IPS DF 19.7 (cell line): ENCODE measurements around the gene RECQL5.

Experiments used
- DNase-seq: peaks from one replicate; pipeline ENCODE4 v3.0.0-alpha.2; 2013; ENCODE audit warnings: low read depth, low spot score

RECQL5 gene

DNA sequence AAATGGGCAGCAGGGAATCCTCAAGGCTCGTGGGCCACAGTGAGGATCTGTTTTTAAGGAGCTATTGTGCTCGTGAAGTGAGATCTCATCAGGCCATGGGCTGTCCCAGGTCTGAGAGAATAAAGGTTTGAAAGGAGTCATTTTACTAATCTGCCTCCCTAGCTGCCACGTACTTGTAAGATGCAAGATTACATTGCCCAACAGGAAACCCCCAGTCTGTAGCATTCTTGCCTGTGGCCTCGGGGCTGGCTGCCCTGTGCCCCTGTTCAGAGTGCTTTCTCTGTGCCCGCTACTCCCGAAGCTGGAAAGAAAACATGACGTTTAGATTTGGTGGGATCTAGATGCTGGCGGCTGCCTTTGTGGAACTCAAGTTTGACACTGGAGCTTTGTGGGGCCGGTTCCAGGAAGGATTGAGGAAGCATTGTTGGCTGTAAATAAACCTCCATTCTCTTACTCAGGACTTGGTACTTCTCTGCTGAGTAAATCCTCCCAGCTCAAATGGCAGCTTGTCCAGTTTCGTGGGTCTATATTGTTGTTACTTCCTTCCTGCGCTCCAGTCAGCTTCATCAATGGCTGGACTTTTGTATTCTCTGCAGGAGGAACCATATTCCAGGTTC lies 21.4 kb upstream of the RECQL5 start:
- no peak for DNase-seq

DNA sequence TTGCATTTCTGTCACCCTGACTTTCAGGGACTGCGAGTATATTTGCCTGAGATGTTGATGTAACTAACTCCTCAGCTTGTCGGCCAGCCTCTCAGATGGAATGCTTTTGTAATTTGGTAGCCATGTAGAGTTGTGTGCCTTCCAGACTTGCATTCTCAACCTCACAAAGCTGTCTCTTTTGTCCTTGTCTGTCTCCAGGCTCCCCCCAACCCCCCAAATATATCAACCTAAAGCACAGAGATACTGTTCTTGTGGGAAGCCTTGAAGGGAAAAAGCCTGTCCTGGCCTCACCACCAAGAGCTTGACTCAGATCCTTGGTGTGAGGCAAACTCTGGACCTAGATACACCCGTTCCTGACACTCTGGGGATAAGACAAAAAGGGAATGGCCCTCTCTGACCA lies 18.5 kb upstream of the RECQL5 start:
- no peak for DNase-seq

DNA sequence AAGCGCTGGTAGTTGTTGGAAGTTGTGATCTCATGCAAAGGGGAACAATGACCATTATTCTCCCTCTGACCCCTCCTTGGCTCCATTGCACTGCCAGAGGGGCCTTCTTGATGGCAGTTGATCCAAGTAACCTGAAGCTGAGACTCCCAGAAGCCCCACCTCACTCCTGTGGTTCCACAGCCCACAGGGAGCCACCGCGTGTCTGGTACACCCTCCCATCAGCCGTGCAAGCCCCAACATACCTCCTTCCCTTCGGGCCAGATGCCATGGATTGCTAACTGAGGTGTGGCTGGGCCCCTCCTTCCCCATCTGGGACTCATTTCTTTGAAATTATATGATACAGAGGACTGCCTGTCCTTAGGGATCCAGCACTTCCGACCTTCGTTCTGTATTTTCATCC lies 18.0 kb upstream of the RECQL5 start:
- DNase-seq: no peak

DNA sequence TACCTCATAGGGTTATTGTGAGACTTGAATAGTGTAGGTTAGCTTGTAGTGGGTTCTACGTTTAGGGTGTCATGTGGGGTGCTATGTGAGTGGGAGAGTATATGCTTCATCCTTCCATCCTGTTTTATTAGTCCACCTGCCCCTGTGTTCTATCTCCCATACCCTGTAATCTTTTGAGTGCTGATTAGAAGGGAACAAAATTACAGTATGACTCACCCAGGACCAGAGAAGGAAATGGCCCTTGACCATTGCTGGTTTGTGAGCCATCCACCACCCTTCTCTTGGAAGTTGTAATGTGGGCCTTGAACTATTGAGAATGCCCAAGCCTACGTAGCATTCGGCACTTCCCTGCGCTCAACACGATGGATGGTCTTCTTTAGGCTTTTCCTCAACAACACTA lies 17.3 kb upstream of the RECQL5 start:
- no peak for DNase-seq

DNA sequence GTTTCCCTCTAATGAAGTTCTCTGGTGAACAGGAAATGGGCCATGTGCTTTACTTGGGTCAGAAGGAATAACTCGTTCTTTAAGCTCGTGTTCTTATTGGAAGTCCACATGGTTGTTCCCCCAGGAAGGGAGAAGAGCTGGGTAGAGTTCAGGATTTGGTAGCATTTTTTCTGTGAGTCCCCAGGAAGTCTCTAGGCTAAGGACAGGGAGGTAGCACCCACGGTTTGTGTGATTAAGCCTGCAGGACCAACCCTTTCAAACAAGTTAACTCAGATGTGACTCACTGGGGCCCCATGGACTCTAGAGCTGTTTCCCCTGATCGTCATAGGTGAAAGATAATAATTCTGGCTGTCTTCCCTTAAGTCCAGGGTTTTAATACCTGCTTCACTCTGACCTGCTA lies 16.6 kb upstream of the RECQL5 start:
- no peak for DNase-seq

DNA sequence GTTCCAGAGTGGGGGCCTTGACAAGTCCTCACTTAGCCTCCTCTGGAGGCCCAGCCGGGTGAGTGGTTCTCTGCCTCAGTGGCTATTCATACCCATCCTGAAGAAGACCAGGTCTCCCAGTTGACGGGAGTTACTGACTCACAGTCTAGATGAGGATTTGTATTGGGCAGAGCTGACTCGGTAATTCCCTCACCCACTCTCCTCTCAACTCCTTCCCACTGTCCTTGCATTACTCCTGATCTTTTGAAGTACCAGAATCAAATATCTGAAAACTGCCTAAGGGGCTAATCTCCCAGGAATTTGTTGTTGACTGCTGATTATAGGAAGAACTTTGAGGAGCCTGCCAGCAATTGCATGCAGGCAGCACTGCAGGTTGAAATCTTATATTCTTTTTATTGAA lies 14.3 kb upstream of the RECQL5 start:
- DNase-seq: no peak

DNA sequence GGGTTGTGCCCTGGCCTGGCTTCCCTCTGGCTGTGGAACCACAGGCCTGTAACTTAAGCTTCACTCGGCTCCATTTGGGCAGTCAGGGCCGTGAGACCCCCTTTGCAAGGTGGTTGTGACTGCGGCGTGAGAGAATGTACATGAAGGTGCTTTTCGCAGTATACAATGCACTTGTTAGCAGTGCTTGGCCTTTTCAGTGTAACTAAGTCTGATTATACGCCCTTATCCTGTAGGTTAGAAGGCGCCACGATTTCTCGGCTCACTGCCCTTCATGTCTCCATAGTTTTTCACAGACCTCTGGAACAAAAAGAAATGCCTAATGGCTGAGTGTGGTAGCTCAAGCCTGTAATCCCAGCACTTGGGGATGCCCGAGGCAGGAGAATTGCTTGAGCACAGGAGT lies 13.5 kb upstream of the RECQL5 start:
- DNase-seq: no peak

DNA sequence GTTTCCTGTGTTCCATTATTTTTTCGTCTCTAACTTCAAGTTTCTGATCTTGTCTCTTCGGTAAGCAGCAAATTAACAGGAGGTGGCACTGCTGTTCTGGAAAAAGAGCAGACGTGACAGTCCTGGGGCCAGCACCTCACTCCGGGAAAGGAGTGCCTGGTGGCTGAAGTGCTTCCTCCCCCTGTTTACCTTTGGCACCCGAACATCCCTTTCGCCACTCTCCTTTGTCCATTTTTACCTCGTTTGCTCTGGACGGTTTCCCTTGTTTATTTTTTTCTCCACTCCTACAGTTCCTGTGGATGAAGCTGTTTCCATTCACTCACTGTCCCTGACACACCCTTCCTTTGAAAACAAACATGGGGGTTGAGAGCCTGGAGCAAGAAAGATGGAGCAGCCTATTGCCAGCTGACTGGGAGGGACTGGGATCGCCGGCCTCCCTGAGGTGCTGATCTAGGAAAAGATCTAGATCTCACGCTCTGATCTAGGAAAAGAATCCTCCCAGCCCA lies 12.8 kb upstream of the RECQL5 start:
- no peak for DNase-seq

DNA sequence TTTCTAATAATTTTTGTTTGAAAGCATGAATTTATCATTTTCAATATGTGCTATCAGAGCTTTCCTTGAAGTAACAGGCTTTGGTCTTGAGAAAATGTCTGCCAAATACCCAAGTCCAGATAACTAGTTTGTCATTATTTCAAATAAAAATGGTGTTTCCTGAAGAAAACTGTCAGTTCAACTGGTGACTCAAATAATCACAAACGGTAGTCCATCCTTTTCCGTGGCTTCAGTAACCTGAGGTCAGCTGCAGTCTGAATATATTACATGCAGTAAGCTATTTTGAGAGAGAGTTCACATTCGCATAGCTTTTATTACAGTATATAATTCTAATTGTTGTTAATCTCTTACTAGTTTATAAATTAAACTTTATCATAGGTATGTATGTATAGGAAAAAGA lies 9.5 kb upstream of the RECQL5 start:
- DNase-seq: no peak

DNA sequence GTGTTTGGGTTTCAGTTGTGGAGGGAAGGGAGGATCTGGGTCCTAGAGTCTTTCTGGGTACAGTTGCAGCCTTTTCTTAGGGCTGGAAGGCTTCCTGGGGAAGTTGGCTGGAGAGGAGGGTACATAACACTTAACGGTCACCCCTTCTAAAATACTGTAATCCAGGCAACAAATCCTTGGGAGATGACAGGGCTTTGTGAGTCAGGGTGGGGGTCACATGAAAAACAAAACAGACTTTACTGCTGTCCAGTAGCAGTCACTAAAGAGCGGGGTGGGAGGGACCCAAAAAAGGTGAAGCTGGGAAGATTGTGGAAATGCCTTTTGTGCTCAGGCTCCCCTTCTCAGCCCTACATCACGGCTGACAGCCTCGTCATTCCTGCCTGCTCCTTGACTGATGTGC lies 6.5 kb upstream of the RECQL5 start:
- DNase-seq: no peak

DNA sequence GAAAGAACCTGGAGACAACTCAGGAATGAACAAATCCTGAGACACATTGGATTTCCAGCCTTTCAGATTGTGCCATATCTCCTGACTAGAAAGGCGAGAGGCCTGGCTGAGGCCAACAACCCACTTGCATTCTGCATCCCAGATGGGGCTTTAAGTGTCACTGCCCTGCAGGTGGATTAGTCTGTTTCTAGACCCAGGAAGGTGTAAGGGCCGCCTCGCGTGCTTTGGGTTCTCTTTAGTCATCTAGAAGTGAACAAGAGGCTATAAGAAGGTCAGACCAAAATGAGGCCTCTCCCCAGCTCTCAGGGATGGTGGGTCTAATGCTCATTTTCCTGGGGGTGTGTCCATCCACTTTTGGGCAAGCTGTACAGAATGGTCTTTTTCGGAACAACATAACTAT lies 5.1 kb upstream of the RECQL5 start:
- DNase-seq: no peak

DNA sequence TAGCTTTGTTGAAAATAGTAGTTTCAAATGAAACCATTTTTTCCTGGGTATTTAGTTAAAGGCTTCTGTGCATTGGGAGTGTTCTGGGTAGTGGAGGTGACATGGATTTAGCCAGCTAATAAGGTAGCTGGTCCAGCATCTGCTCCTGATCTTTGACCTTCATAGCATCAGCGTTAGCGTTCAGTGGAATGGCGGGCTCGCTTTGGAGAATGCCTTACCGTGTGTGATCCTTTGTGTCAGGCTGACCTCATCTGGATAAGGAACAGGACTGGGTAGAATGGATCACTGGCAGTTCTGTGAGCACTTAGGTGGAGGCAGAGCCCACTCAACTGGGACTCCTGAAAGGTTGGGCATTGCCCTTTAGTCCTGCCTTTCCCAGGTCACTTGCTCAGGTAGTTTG lies 3.9 kb upstream of the RECQL5 start:
- no peak for DNase-seq

DNA sequence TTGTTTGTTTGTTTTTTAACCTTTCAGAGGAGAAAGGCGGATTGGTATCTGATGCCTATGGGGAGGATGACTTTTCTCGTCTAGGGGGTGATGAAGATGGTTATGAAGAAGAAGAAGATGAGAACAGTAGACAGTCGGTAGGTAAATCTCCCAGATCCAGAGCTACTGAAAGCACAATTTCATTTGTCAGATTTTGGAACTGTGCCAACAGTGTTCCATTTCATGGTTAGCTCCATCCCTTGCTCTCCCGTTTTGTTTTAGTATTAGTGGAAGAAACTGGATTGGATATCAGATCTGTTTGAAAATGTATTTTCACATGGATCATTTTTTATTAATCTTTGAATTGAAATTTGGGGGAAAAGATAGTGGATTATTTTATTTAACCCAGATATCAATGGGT lies 1.5 kb upstream of the RECQL5 start:
- no peak for DNase-seq

DNA sequence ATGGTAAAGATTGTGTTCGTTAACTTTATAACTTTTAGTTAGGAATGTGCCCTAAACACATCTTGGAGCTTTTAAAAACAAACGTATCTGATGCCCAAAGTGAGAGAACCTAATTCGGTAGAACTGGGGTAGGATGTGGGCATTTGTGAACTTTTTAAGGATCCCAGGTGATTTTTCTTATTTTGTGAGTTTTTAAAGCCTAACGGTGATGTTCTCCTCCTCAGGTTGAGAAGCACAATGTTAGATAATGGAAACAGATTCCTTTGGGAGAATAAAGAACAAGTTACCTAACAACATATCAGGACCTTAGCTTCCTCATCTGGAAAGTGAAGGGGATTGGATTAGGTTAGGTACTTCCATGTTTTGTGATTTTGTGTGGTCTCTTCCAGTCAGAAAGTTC lies 871 bp upstream of the RECQL5 start:
- DNase-seq: no peak

DNA sequence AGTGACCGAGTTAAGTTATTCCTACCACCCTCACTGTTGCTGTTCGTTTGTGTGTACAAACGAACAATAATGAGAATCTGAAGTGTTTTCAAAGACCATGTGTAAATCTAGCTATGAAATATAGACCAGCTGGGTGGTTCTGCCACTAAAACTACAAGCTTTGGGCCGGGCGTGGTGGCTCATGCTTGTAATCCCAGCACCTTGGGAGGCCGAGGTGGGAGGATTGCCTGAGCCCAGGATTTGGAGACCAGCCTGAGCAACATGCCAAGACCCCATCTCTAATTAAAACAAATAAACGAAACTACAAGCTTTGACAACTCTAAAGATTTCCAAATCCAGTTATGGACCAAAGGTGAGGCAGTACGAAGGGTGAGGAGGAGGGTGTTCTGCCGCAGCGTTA lies 973 bp downstream of the RECQL5 start:
- no peak for DNase-seq

DNA sequence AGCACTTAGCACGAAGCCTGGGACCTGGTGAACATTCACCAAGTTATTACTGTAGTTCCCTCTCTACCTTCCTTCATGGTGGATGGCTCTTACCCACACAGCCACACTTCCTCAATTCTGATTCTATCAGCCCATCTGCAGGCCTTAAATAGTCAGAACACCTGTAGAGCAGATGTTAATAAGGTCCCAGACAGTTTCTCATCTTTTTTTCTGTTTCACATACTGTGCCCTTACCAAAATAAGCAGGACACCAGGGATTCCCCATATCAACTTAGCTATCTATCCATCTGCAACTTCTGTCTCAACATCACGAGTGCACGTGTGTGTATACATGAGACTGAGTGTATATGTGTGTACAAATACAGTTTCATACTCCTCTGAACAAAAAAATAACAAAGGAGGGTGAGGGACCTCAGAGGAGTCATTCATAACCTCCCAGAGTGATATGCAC lies 2.8 kb downstream of the RECQL5 start:
- no peak for DNase-seq

DNA sequence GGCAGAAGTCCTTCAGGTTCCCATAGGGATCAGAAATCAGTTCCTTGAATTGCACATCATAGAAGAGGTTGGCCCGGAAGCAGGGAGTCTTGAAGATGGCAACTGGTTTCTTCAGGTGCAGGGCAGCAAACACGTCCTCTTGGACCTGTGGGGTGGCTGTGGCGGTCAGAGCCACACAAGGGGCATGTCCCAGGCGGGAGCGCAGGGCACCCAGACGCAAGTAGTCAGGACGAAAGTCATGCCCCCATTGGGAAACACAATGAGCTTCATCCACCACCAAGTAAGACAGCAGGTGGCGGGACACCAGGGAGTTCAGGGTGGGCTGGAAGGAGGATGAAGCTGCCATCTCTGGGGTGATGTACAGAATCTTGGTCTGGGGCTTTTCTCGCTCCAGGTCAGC lies 4.4 kb downstream of the RECQL5 start:
- DNase-seq: no peak

DNA sequence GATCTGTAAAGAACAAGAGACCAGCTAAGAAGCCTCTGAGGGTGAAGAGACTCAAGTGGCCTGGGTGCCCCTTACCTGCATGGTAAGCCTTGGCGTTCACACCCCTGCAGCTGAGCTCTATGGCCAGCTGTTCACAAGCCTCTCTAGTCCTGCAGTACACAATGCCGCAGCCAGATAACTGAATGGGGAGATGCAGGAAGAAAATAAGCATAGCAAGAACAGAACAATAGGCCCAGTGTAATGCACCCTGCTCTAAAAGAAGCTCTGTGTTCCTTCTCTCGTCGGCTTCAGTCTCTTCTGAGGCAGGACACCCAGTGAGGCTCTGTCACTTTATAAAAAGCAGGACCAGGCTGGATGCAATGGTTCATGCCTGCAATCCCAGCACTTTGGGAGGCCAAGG lies 5.4 kb downstream of the RECQL5 start:
- DNase-seq: no peak

DNA sequence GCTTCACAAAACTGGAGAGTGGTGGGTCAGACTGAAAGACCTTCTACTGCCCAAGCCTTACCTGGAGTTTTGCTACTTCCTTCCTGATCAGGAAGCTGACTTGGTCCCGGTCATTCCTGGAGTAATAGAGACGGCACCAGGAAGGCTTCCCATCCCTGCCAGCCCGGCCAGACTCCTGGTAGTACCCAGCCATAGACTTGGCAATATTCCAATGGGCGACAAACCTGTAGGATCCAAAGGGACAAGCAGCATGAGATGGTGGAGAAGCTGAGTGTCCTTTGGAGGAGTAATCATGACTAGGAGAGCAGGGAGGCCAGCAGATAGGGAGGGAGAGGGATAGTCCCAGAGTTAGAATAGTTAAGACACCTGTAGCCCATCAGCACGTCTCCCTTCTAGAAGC lies 8.7 kb downstream of the RECQL5 start:
- DNase-seq: no peak

DNA sequence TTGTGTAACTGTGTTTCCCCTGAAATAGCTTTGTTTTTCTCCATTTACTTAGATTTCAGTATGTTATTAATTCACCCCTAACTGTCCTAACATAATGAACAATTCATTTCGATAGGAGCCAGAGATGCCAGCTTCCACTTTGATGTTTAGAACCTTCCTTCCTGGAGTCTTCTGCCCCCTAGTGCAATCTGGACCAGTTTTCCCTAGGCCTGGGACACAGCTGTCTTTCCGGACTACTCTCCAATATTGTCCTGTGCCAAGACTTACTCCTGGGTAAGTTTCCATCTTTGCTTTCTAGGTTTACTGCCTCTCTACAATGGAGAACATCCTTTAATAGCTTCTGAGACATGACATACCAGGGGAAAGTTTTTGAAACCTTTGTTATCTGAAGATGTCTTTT lies 12.8 kb downstream of the RECQL5 start:
- DNase-seq: no peak

DNA sequence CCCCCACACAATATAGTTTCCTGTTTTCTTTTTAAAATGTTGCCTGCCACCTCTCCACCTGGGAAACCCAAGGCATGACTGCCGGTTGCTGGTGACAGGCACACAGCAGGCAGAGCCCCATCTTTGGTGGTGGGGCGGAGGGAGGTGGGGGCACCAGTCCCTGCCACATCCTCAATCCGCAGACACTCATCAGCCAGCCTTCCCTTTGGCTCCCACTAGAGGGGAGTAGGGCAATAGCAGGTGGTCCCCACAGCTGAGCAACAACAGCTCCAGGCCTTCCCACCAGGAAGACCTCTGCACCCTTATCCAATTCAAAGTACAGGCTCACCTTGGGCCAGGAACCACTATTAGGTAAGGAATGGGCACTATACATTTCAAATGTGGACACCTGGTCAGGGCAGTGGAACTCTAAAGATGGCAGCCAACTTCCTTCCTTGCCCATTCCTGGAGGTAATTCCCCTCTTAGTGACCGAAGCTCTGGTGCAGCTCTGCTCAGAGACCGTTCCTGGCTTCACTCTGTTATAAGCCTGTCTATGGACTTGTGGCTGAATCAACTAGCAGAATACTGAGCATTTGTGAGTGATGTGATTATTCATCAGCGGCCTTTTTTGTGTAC lies 13.9 kb downstream of the RECQL5 start:
- DNase-seq: no peak

DNA sequence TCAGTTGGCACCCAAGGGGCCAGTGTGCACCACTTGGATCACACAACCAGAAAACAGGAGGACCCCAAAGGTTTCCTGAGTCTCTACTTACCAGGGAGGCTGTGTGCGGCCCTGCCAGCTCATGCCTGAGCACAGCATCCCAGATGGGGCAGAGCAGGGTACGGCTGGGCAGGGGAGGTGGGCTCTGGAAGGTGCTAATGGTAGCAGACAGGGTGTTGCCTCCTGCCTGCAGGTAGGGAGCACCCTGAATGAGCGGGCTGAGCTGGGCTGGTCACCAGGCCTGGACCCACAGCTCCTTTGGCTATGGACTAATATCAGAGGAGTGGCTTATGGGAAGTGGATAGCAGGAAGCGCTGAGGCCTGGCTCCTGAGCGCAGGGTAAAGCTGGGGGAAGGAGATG lies 14.6 kb downstream of the RECQL5 start:
- no peak for DNase-seq

DNA sequence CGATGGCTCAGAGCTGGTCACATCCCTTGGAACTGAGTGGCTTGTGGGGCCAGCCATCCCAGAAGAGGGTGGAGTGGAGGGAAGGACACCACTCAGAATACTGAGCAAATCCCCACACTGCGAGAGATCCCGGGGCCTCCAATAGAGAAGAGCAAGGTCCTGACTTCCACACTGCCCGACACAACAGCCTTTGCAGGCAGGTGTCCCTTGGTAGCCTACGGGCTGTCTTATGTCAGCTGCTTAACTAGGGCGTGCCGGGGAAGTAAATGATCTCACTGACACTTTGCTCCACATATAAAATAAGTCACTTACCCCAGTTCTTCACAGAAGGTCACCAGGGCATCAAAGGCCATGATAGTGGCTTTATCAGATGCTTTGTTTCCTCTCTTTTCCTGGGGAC lies 16.1 kb downstream of the RECQL5 start:
- DNase-seq: no peak

DNA sequence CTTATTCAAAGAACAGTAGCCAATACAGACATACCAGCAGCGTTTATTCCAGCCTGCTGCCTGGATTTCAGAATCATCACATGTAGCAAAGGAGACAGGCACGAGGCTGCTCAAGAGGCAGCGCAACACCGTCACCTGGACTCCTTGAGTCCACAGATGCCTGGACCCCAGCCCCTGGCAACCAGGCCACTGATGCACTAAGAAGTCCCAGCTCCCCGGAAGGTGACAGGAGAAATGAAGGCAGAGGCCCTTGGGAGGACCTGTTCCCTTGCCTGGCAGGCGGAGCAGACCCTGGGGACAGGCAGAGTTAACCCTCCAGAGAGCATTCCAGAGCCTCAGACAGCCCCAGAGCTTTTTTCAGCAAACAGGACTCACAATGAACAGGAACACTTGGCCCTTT lies 17.3 kb downstream of the RECQL5 start:
- DNase-seq: no peak
